ENCODE data around the gene PARD3. TPM values are rescaled to one million over a fixed set of nuclear protein-coding genes. Genes with fewer than 3 reads are reported as not detected.

The PARD3 gene
- total RNA-seq, 1 experiment from 2014 or later, result 46.3 TPM

DNA sequence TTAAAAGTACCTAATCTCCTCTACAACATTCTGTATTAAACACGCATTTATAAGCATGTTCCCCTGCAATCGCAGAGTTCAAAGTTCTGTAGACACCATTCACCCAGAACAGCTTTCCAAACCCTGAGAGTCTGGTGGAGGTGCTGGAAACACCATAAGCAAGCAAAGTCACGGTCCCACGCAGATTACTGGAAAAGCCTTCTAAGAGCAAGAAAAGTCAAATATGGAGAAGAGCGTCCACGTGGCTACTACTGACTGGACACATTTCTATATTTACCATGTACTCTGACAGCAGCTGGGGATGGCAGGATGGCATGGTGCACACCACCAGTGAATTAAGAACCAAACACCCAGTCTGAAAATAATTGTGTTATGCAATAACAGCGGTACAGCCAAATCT, 97.7 kb downstream of the PARD3 start:
- Histone ChIP-seq H3K4me3 (replicated peaks in 1 of 2; ENCODE audit: low read depth in 1 of 2, low read length in 2 of 2) (no peak overlapping the region), H3K9ac (ENCODE audit: low read length) (no peak overlapping the region), H3K4me1 (ENCODE audit: control insufficient read depth in 1 of 2, insufficient read depth in 2 of 2, low read length in 2 of 2) (peaks cover 50 to 55% of the 10 kb centered on the region in 2 experiments), H3K4me2 (ENCODE audit: low read length) (no peak overlapping the region), H3K79me2 (ENCODE audit: insufficient read depth, low read length) (peaks cover 51% of the 10 kb centered on the region), H3K36me3 (ENCODE audit: control insufficient read depth in 1 of 2, insufficient read depth in 2 of 2, low read length in 2 of 2) (no peaks in the 10 kb centered on the region), H4K20me1 (ENCODE audit: insufficient read depth) (peaks cover 2% of the 10 kb centered on the region; the same call in 1 of the 2 replicates), H3K9me2 (ENCODE audit: insufficient read depth) (no peaks in the 10 kb centered on the region), H3K27me3 (ENCODE audit: insufficient read depth, low read length) (no peaks in the 10 kb centered on the region), H3K27ac (ENCODE audit: low read depth, low read length) (no peak overlapping the region), H3K9me3 (ENCODE audit: control insufficient read depth in 1 of 2, insufficient read depth in 1 of 2, low read depth in 1 of 2, low read length in 2 of 2) (no peaks in the 10 kb centered on the region), H2AFZ (ENCODE audit: low read depth, low read length, poor library complexity, severe bottlenecking) (no peak overlapping the region)
- ChIA-PET POLR2A (no interaction called here), CTCF (no interaction called here), RAD21 (ENCODE audit: low non-redundant PET in 1 of 2, low total read pairs in 2 of 2, uncharacterized antibody in 2 of 2, unreplicated experiment in 2 of 2) (interaction anchor here in 1 of 2 experiments (0.6 kb wide), 1 partner anchor 215 kb away, joined by 3 read pairs; no protein-coding TSS in a partner anchor)
- no peak for DNase-seq (ENCODE audit: low read depth, low spot score)
- TF ChIP-seq EZH2 (IDR thresholded peaks at IDR 0.05) (no peak), EGR1 (IDR thresholded peaks at IDR 0.05; ENCODE audit: low read depth) (no peak), SIN3A (IDR thresholded peaks at IDR 0.05; ENCODE audit: low read depth) (no peak), POLR2AphosphoS5 (IDR thresholded peaks at IDR 0.05; ENCODE audit: low read depth, low read length) (no peak), SP1 (IDR thresholded peaks at IDR 0.05; ENCODE audit: low read depth) (no peak), FOSL1 (IDR thresholded peaks at IDR 0.05; ENCODE audit: low read depth) (no peak)
- TF ChIP-seq, protein P1, sequence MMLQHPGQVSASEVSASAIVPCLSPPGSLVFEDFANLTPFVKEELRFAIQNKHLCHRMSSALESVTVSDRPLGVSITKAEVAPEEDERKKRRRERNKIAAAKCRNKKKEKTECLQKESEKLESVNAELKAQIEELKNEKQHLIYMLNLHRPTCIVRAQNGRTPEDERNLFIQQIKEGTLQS (IDR thresholded peaks at IDR 0.05), result no peak
- no TSS peak for BruUV-seq (replicated peaks)
- intact Hi-C loops (cut with micrococcal nuclease), result no loop called here
- no peak for ATAC-seq

DNA sequence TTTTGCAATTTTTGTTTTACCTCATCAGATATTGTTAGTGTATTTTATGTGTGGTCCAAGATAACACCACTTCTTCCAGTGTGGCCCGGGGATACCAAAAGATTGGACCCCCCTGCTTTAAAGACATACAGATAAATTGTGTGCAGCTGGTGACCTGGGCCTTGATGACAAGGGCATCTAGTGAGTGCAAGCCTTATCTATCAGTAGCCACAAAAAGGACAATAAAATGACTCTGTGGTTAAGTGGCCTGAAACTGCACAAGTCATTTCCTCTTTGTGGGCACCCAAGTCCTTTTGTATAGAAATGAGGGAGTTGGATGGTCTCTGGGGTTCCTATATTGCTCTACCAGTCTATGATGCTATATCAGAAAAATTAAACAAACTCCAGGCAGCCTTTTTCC, 98.1 kb downstream of the PARD3 start:
- ATAC-seq (0 out of 2 replicates have a peak, but pooled peaks have one; percentile 37), DNase-seq (ENCODE audit: low read depth, low spot score) (no peak)
- Histone ChIP-seq H3K4me3 (replicated peaks in 1 of 2; ENCODE audit: low read depth in 1 of 2, low read length in 2 of 2) (no peak overlapping the region), H2AFZ (ENCODE audit: low read depth, low read length, poor library complexity, severe bottlenecking) (no peak overlapping the region), H3K27me3 (ENCODE audit: insufficient read depth, low read length) (no peaks in the 10 kb centered on the region), H3K9me2 (ENCODE audit: insufficient read depth) (no peaks in the 10 kb centered on the region), H3K36me3 (ENCODE audit: control insufficient read depth in 1 of 2, insufficient read depth in 2 of 2, low read length in 2 of 2) (no peaks in the 10 kb centered on the region), H3K4me1 (ENCODE audit: control insufficient read depth in 1 of 2, insufficient read depth in 2 of 2, low read length in 2 of 2) (peaks cover 50 to 55% of the 10 kb centered on the region in 2 experiments), H3K9me3 (ENCODE audit: control insufficient read depth in 1 of 2, insufficient read depth in 1 of 2, low read depth in 1 of 2, low read length in 2 of 2) (no peaks in the 10 kb centered on the region), H3K79me2 (ENCODE audit: insufficient read depth, low read length) (peaks cover 51% of the 10 kb centered on the region), H3K27ac (ENCODE audit: low read depth, low read length) (no peak overlapping the region), H3K9ac (ENCODE audit: low read length) (no peak overlapping the region), H3K4me2 (ENCODE audit: low read length) (0 out of 2 replicates have a peak overlapping the region, but pooled peaks have one; percentile 11), H4K20me1 (ENCODE audit: insufficient read depth) (no peaks in the 10 kb centered on the region)
- POLR2A ChIA-PET, result no interaction called here
- RAD21 ChIA-PET (ENCODE audit: low non-redundant PET in 1 of 2, low total read pairs in 2 of 2, uncharacterized antibody in 2 of 2, unreplicated experiment in 2 of 2), result interaction anchor here in 1 of 2 experiments (0.6 kb wide), 1 partner anchor 215 kb away, joined by 3 read pairs; no protein-coding TSS in a partner anchor
- CTCF ChIA-PET, result interaction anchor here (0.7 kb wide), 1 partner anchor 324 kb away, joined by 3 read pairs; no protein-coding TSS in a partner anchor
- TF ChIP-seq ZNF274 (IDR thresholded peaks at IDR 0.05; ENCODE audit: low read depth, low read length) (no peak), POLR2A (IDR thresholded peaks at IDR 0.05; ENCODE audit: borderline replicate concordance, extremely low read depth, insufficient read depth, insufficient read length) (no peak), JUND (IDR thresholded peaks at IDR 0.05) (peak; percentile 11; the same call in 1 of the 2 replicates)
- TF ChIP-seq, protein P2, sequence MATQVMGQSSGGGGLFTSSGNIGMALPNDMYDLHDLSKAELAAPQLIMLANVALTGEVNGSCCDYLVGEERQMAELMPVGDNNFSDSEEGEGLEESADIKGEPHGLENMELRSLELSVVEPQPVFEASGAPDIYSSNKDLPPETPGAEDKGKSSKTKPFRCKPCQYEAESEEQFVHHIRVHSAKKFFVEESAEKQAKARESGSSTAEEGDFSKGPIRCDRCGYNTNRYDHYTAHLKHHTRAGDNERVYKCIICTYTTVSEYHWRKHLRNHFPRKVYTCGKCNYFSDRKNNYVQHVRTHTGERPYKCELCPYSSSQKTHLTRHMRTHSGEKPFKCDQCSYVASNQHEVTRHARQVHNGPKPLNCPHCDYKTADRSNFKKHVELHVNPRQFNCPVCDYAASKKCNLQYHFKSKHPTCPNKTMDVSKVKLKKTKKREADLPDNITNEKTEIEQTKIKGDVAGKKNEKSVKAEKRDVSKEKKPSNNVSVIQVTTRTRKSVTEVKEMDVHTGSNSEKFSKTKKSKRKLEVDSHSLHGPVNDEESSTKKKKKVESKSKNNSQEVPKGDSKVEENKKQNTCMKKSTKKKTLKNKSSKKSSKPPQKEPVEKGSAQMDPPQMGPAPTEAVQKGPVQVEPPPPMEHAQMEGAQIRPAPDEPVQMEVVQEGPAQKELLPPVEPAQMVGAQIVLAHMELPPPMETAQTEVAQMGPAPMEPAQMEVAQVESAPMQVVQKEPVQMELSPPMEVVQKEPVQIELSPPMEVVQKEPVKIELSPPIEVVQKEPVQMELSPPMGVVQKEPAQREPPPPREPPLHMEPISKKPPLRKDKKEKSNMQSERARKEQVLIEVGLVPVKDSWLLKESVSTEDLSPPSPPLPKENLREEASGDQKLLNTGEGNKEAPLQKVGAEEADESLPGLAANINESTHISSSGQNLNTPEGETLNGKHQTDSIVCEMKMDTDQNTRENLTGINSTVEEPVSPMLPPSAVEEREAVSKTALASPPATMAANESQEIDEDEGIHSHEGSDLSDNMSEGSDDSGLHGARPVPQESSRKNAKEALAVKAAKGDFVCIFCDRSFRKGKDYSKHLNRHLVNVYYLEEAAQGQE (IDR thresholded peaks at IDR 0.05; ENCODE audit: low read depth), result no peak
- intact Hi-C loops (cut with micrococcal nuclease), result no loop called here
- no TSS peak for BruUV-seq (replicated peaks)

All from HCT116 (cell line).